HG03097 (cell line): ENCODE data around the gene HPS4.
"Not testable (repeated sequence)": the region's sequence is repeated elsewhere in the genome, so short reads cannot be mapped to it uniquely, and the experiment has no call there.

ENCODE experiments used
- ATAC-seq: cut with Tn5 transposase; IDR thresholded peaks from one replicate; pipeline ENCODE4 v1.9.1; 2021; ENCODE audit not compliant: unreplicated experiment, low FRiP score

HPS4 gene

GRCh38 chr22:26483439-26484359 is at the start of gene HPS4, which contains the start of gene SRRD:
HPS4 (minus strand) TSS chr22:26483783; CDS start chr22:26481762, 2,021 bp downstream.
SRRD (plus strand) TSS chr22:26483877; CDS start chr22:26483891, 14 bp downstream.
- peak; percentile 62 for ATAC-seq

GRCh38 chr22:26529345-26529744 is 45.8 kb upstream of the HPS4 start:
- ATAC-seq = no peak

GRCh38 chr22:26528518-26528917 is 44.9 kb upstream of the HPS4 start:
- not testable (repeated sequence) for ATAC-seq

GRCh38 chr22:26527574-26528465 is 44.2 kb upstream of the HPS4 start:
- no peak for ATAC-seq

- ATAC-seq = no peak
Observed at GRCh38 chr22:26527167-26527566, 43.6 kb upstream of the HPS4 start.

GRCh38 chr22:26525946-26526564 is 42.5 kb upstream of the HPS4 start:
- no peak for ATAC-seq

- ATAC-seq = no peak
Observed at GRCh38 chr22:26524870-26525269, 41.3 kb upstream of the HPS4 start.

- no peak for ATAC-seq
Observed at GRCh38 chr22:26522592-26522991, 39.0 kb upstream of the HPS4 start.

GRCh38 chr22:26522012-26522411 is 38.4 kb upstream of the HPS4 start:
- ATAC-seq = no peak

GRCh38 chr22:26517429-26517828 is 33.8 kb upstream of the HPS4 start:
- no peak for ATAC-seq

- no peak for ATAC-seq
Observed at GRCh38 chr22:26516503-26516902, 32.9 kb upstream of the HPS4 start.

GRCh38 chr22:26515931-26516330 is 32.3 kb upstream of the HPS4 start:
- no peak for ATAC-seq

- ATAC-seq = no peak
Observed at GRCh38 chr22:26514419-26515161, 31.0 kb upstream of the HPS4 start.

- ATAC-seq = no peak
Observed at GRCh38 chr22:26513838-26514237, 30.3 kb upstream of the HPS4 start.

- ATAC-seq = peak; percentile 91
Observed at GRCh38 chr22:26512149-26512793, 28.7 kb upstream of the HPS4 start, which contains the start of gene TFIP11. TFIP11 (minus strand) TSS chr22:26512473; CDS start chr22:26510272, 2,201 bp downstream.

- no peak for ATAC-seq
Observed at GRCh38 chr22:26508148-26508547, 24.6 kb upstream of the HPS4 start.

GRCh38 chr22:26503758-26504157 is 20.2 kb upstream of the HPS4 start:
- ATAC-seq = no peak

GRCh38 chr22:26502688-26503561 is 19.3 kb upstream of the HPS4 start:
- ATAC-seq = no peak
